Embryonic facial prominence (tissue), 1 donor: ENCODE measurements around the gene ANKRD44.

Experiments
- DNase-seq: peaks from one replicate; pipeline ENCODE4 v3.0.0-alpha.2; 2016; ENCODE audit errors: extremely low spot score

Gene ANKRD44

DNA sequence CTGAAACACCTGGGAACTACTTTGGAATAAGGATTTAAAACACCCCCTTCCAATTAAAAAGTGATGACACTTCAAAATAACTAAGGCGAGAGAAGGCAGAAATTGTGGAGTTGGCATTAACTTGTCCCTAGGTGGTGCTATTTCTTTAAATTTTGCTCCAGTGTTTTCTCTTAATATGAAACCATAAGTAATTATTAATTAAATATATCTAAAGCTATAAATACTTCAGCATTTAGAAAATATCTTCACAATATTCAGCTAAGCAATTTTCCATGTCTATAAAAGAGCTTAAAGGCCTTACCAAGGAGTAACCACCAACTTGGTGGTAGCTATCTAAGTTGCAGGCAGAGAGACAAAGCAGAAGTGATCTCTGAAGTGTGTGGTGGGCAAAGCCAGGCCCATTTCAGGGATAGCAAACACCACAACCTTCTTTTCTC, 197.3 kb downstream of the ANKRD44 start:
- DNase-seq: peak; percentile 27

DNA sequence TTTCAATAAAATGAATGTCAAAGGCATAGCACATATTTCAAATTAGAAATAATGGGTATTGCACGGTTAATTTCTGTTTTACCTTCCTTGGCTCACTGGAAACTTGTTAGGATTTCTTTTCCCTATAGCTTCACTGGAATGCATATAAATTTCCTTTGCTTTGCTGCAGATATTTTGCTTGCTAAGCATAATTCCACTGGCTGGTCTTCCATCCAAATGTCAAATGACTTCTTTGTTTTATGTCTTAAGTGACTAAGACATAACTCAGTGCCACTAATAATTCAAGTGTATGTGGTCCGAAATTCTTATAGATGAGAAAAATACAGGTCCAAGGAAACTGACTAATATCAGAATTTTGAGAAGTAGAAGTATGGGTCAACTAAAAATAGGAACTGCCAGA, 201.3 kb downstream of the ANKRD44 start:
- no peak for DNase-seq

DNA sequence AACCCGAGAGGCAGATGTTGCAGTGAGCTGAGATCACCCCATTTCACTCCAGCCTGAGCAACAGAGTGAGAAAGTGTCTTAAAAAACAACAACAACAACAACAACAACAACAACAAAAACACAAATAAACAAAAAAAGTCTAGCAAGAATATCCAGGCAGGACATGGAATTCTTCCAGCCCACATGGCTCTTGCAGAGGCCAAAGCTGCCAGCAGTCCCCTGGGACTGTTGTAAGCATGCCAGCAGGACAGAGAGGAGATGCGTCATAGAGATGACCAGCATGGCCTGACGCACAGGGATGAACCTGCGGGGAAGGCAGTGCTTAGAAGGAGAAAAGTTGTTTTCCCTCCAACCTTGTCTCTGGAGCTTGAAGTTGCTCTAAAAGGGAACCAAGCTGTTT, 201.8 kb downstream of the ANKRD44 start:
- no peak for DNase-seq

GRCh38 chr2:197107291-197108269, 203.0 kb downstream of the ANKRD44 start:
- DNase-seq: no peak

- no peak for DNase-seq
Measured at GRCh38 chr2:197103363-197103762, 207.2 kb downstream of the ANKRD44 start.

- no peak for DNase-seq
Measured at GRCh38 chr2:197102231-197102630, 208.3 kb downstream of the ANKRD44 start.

GRCh38 chr2:197101519-197101918, 209.1 kb downstream of the ANKRD44 start:
- DNase-seq: no peak

DNA sequence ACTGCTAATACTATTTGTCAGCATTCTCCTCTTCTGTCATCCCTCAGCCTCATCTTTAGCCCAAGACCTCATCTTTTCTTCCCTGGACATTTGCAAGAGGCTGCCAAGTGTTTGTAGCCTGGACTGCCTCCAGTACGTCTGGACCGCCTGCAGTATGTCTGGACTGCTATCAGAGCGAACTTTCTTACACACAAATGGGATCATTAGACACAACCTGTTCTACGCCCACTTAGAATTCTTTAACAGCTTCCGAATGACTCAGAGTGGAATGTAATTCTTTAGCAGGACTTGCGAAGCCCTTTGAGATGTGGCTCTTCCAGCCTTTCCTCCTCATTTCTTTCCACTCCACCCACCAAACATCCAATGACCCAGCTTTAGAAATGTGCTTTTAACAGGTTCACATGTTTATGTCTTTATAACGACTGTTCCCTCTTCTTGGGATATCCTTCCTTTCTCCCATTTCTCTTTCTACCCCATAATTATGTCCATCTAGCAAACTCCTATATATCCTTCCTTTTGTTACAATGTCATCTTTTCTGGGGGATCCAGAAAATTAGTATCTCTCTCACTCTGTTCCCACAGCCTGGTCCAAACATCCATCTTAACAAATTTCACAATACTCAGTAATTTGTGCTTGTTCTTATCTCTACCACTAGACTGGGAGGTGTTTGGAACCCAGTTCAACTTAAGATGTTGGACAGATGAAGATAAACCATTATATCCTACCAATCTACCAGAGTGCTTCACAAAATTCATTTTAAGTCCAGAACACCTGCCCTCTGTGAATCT, 212.8 kb downstream of the ANKRD44 start:
- DNase-seq: no peak

GRCh38 chr2:197096649-197097048, 213.9 kb downstream of the ANKRD44 start:
- no peak for DNase-seq

- DNase-seq: no peak
Measured at GRCh38 chr2:197092431-197092830, 218.1 kb downstream of the ANKRD44 start.

DNA sequence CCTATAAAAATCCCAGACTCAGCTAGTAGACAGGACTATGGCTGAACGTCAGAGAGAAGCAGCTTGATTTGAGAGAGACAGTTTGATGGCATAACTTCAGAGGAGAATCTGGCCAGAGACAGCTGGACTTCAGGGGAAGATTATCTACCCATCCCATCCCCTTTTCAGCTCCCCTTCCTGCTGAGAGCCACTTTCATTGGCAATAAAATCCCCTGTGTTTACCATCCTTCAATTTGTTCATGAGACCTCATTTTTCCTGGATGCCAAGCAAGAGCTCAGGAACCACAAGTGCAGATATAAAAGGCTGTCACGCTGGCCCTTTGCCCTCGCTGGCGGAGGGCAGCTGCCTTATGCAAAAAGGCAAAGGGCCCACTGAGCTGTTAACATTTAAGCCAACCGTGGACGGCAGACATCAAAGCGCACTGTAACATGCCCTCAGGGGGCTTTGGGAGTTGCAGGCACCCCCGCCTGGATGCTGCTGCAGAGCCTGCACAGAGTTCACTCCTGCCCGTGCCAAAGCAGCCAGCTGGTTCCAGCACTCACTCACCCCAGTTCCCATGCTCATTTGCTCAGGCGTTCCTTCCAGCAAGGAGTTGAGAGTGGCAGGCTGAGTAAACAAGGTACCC, 219.7 kb downstream of the ANKRD44 start:
- no peak for DNase-seq

- no peak for DNase-seq
Measured at GRCh38 chr2:197089655-197090054, 220.9 kb downstream of the ANKRD44 start.

- peak; percentile 91 for DNase-seq
Measured at GRCh38 chr2:197088694-197089093, 221.9 kb downstream of the ANKRD44 start.

GRCh38 chr2:197086500-197086899, 224.1 kb downstream of the ANKRD44 start:
- DNase-seq: no peak

GRCh38 chr2:197085665-197086064, 224.9 kb downstream of the ANKRD44 start:
- DNase-seq: no peak

GRCh38 chr2:197081294-197081693, 229.3 kb downstream of the ANKRD44 start:
- no peak for DNase-seq

DNA sequence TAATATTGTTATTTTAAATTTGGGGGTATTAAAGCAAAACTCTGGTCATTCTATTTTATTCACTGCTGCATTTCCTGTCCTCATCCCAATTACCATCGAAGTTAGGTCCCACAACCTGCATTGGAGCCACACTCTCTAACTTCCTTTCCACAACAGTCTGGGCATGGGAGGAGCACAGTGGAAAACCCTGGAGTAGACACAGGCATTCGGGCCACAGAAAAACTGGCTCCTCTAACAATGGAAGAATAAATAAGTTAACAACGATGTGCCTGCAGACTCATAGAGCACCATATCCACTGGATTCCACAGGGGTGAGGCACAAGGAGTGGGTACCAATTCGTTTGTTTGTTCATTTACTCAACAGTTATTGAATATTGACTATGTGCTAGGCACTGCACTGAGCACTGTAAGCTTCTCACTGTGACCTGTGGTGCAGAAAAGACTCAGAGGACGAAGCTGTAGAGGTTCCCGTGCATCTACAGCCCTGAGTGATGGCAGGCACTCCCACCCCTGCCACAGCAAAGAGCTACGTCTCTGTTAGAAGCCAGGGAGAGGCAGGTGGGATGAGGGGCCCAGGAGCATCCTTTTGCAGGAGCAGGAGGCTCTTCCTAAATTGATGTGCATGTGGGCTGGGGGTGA, 229.9 kb downstream of the ANKRD44 start:
- no peak for DNase-seq

GRCh38 chr2:197079832-197080555, 230.6 kb downstream of the ANKRD44 start:
- DNase-seq: no peak

GRCh38 chr2:197079414-197079813, 231.2 kb downstream of the ANKRD44 start:
- DNase-seq: no peak

DNA sequence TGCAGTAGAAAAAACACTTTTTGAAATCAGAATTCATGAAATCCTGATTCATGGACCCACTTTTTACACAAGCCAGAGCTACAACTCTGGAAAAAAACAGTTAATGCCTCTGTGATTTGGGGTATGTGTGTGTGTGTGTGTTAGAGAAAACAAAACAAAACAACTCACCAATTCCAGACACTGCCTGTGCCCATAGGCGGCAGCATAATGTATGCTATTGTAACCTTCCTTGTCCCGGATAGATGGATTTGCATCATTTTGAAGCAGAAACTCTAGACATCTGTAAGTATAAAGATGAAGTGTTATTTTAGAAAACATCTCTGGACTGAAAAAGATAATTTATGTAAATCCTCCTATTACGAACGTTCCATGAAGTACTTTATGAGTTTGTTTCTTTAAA, 232.0 kb downstream of the ANKRD44 start:
- no peak for DNase-seq

- DNase-seq: no peak
Measured at GRCh38 chr2:197077336-197077735, 233.2 kb downstream of the ANKRD44 start.
